ENCODE results near the gene ARMH4.

The ARMH4 gene

DNA sequence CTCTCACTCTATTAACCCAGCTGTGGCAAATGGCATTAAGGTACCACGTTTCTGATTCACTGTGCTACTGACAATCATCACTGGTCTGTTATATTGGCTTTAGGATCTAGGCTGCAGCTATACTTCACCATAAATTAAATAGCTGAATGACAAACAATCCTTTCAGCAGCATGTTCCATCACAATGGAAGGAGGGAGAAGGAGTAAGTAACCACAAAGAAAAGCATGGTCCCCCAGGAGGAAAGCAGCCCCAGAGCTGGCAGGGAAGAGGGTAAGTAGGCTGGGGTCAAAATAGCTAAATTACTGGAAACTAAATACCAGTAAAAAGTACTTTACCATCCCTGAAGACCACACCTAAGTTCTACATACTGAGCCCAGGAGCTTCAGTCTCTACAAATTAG lies 2.8 kb downstream of the ARMH4 start:
- in situ Hi-C loops (cut with HindIII; ENCODE audit: low sequenced_read_pairs), result no loop called here
- TF ChIP-seq, protein P1, sequence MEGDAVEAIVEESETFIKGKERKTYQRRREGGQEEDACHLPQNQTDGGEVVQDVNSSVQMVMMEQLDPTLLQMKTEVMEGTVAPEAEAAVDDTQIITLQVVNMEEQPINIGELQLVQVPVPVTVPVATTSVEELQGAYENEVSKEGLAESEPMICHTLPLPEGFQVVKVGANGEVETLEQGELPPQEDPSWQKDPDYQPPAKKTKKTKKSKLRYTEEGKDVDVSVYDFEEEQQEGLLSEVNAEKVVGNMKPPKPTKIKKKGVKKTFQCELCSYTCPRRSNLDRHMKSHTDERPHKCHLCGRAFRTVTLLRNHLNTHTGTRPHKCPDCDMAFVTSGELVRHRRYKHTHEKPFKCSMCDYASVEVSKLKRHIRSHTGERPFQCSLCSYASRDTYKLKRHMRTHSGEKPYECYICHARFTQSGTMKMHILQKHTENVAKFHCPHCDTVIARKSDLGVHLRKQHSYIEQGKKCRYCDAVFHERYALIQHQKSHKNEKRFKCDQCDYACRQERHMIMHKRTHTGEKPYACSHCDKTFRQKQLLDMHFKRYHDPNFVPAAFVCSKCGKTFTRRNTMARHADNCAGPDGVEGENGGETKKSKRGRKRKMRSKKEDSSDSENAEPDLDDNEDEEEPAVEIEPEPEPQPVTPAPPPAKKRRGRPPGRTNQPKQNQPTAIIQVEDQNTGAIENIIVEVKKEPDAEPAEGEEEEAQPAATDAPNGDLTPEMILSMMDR (IDR thresholded peaks at IDR 0.05; ENCODE audit: low read depth, low read length), result no peak
- no peak overlapping the region for H3K4me3 ChIP-seq (ENCODE audit: low read depth, low read length)
- no peak for DNase-seq (ENCODE audit: low read depth, low spot score)

DNA sequence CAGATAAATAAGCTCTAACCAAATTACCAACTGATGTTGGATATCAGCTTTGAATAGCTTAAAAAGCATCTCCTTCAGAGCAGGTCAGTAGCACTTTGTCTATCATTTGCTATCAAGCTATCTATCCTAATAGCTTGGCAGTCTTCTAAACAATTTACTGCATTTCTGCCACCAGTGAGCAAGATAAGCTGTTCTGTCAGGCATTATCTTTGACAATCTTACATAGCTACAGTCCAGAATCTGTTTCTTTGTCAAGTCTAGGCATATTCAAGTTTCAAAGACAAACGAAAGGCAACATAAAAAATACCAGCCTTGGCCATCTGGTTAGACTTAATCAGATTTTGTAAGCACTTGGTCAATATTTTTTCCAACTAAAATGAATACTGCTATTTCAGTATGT lies 5.6 kb downstream of the ARMH4 start:
- TF ChIP-seq, protein P1 (IDR thresholded peaks at IDR 0.05; ENCODE audit: low read depth, low read length), result no peak
- in situ Hi-C loops (cut with HindIII; ENCODE audit: low sequenced_read_pairs), result no loop called here
- DNase-seq (ENCODE audit: low read depth, low spot score), result no peak
- H3K4me3 ChIP-seq (ENCODE audit: low read depth, low read length), result no peak overlapping the region

DNA sequence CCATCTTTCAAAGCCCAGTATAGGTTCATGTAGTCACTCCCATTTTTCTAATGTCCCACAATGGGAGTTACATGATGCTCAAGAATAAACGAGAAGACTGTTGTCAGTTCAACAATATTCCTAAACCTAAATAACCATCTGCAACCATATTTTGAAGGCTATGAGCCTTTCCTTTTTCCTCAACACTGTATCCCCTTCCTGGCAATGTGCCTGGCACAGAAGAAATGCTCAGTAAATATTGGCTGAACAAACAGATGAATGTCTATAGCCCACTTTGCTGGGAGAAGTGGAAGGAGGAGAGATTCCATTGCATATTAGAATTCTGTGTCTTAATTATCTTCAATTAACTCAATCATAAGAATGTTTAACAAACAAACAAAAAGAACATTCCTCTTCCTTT lies 6.1 kb downstream of the ARMH4 start:
- TF ChIP-seq, protein P1 (IDR thresholded peaks at IDR 0.05; ENCODE audit: low read depth, low read length), result no peak
- no peak for DNase-seq (ENCODE audit: low read depth, low spot score)
- in situ Hi-C loops (cut with HindIII; ENCODE audit: low sequenced_read_pairs), result no loop called here
- no peak overlapping the region for H3K4me3 ChIP-seq (ENCODE audit: low read depth, low read length)

DNA sequence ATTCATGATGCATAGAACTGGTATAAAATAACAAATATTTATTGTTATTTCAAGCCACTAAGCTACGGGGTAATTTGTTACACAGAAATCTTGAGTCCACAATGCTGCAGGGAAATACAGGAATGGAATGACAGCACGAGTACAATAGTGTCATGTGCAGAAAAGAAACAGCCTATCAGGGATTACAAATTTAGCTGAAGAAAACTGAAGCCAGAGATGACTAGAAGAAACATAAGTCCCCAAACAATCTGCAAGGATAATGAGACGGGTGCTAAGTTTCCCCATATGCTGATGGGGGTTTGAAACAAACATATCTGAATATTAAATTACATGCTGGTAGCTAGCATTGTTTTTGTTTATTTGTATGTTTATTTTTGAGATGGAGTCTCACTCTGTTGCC lies 8.9 kb downstream of the ARMH4 start:
- TF ChIP-seq, protein P1 (IDR thresholded peaks at IDR 0.05; ENCODE audit: low read depth, low read length), result no peak
- DNase-seq (ENCODE audit: low read depth, low spot score), result no peak
- in situ Hi-C loops (cut with HindIII; ENCODE audit: low sequenced_read_pairs), result no loop called here
- no peak overlapping the region for H3K4me3 ChIP-seq (ENCODE audit: low read depth, low read length)

DNA sequence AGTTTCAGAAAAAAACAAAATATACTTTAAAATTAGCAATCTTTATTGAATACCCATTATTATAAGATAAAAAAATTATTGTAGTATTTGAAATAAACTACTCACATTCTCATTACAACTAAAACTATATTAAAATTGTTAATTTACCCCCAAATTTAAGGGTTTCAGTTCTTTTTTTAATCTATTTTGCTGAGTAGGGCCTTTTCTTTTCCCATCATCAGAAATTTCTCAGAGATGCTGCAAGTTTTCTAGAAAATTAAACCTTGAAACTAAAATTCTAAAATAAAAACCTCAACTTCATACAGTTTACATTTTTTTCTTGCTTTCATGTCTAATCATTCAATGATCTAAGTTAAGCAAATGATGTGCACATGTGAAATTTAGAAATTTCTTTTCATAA lies 10.1 kb downstream of the ARMH4 start:
- no peak for DNase-seq (ENCODE audit: low read depth, low spot score)
- TF ChIP-seq, protein P1 (IDR thresholded peaks at IDR 0.05; ENCODE audit: low read depth, low read length), result no peak
- in situ Hi-C loops (cut with HindIII; ENCODE audit: low sequenced_read_pairs), result no loop called here

DNA sequence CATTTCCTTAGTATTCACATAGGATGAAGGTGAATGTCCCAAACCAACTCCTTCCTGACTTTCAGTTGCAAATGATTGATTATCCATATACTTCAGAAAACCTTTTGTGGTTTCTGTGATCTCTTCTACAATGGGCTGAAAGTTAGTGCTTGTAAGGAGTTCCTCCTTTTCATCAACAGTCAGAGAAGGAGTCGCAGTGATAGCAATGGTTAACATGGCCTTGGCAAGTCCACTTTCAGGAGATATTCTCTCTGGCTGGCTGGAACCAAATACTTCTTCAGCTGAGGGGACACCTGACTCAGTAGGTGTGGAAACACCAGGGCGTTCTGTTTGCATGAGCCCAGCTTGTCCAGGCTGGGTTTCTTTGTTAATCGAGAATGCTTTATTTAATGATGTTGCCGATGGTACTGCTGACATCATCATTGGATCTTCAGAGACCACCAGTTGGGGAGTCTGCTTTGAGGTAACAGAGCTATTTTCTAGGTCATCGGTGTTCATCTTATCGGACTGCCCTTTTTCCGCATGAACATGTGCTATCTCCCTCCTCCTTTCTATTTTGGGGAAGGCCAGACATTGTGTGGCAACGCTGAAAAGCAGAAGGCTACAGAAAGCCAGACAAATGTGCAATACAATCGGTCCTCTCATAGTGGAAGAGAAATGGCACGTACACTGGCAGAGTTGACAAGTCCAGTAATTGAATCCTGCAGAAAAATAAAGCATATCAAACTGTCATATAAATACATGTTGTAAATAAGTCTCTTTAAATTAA lies 13.1 kb downstream of the ARMH4 start:
- H3K4me3 ChIP-seq (ENCODE audit: low read depth, low read length), result no peak overlapping the region
- DNase-seq (ENCODE audit: low read depth, low spot score), result no peak
- in situ Hi-C loops (cut with HindIII; ENCODE audit: low sequenced_read_pairs), result no loop called here
- TF ChIP-seq, protein P1 (IDR thresholded peaks at IDR 0.05; ENCODE audit: low read depth, low read length), result no peak

More for the DNA sequence above, 10.1 kb downstream of the ARMH4 start:
- H3K4me3 ChIP-seq (ENCODE audit: low read depth, low read length), result no peak overlapping the region
